Measurements from ENCODE around the gene GRB10.

GRCh38 chr7:50828116-50828515 lies 45.4 kb upstream of the GRB10 start:
- TF ChIP-seq POLR2A (IDR thresholded peaks at IDR 0.05) (no peak), CTCF (IDR thresholded peaks at IDR 0.05) (no peak)
